ENCODE results near the gene UBXN6. TPM values are rescaled to one million over a fixed set of nuclear protein-coding genes. Genes with fewer than 3 reads are reported as not detected.

Gene UBXN6
- total RNA-seq, 1 donor from 2014 or later = 40.9 TPM

Other genes with a start within 250 kb of the UBXN6 start
- 1.7 TPM in 1 of 2 replicates, not detected in the other for gene EBI3, start 228.3 kb downstream of the UBXN6 start, total RNA-seq
- gene YJU2, start 210.7 kb downstream of the UBXN6 start, total RNA-seq = 34.3 and 39.1 TPM in 2 replicates
- gene SHD, start 178.5 kb downstream of the UBXN6 start, total RNA-seq = not detected in 2 replicates
- not detected in 2 replicates for gene TMIGD2, start 155.4 kb downstream of the UBXN6 start, total RNA-seq
- gene FSD1, start 153.2 kb downstream of the UBXN6 start, total RNA-seq = 17.5 and 22.9 TPM in 2 replicates
- 49.2 and 70.8 TPM in 2 replicates for gene STAP2, start 119.0 kb downstream of the UBXN6 start, total RNA-seq
- gene MPND, start 114.2 kb downstream of the UBXN6 start, total RNA-seq = 3.9 and 6.3 TPM in 2 replicates
- 66.5 and 109 TPM in 2 replicates for gene SH3GL1, start 57.2 kb downstream of the UBXN6 start, total RNA-seq
- gene CHAF1A, start 55.2 kb downstream of the UBXN6 start, total RNA-seq = 36.7 and 50.2 TPM in 2 replicates
- 91.8 and 93.8 TPM in 2 replicates for gene HDGFL2, start 14.5 kb upstream of the UBXN6 start, total RNA-seq
- not detected in 2 replicates for gene PLIN4, start 60.7 kb upstream of the UBXN6 start, total RNA-seq
- gene PLIN5, start 77.4 kb upstream of the UBXN6 start, total RNA-seq = 0.06 TPM in 1 of 2 replicates, not detected in the other
- gene LRG1, start 82.2 kb upstream of the UBXN6 start, total RNA-seq = 0.35 TPM in 1 of 2 replicates, not detected in the other
- gene SEMA6B, start 101.9 kb upstream of the UBXN6 start, total RNA-seq = 0.65 TPM in 1 of 2 replicates, not detected in the other
- 6.7 and 7.4 TPM in 2 replicates for gene TNFAIP8L1, start 181.7 kb upstream of the UBXN6 start, total RNA-seq
- 83.0 and 126 TPM in 2 replicates for gene MYDGF, start 212.5 kb upstream of the UBXN6 start, total RNA-seq